DMS153 treated with DMSO at 0.1 percent for 48 hours (cell line): ENCODE measurements around the gene COMT.

Experiments
- DNase-seq: peaks from one replicate; lab custom pipeline; 2025; ENCODE audit not compliant: unreplicated experiment; lab: John Stamatoyannopoulos, UW

The COMT gene

GRCh38 chr22:19968450-19968891 lies 26.9 kb downstream of the COMT start:
- DNase-seq, result no peak

DNA sequence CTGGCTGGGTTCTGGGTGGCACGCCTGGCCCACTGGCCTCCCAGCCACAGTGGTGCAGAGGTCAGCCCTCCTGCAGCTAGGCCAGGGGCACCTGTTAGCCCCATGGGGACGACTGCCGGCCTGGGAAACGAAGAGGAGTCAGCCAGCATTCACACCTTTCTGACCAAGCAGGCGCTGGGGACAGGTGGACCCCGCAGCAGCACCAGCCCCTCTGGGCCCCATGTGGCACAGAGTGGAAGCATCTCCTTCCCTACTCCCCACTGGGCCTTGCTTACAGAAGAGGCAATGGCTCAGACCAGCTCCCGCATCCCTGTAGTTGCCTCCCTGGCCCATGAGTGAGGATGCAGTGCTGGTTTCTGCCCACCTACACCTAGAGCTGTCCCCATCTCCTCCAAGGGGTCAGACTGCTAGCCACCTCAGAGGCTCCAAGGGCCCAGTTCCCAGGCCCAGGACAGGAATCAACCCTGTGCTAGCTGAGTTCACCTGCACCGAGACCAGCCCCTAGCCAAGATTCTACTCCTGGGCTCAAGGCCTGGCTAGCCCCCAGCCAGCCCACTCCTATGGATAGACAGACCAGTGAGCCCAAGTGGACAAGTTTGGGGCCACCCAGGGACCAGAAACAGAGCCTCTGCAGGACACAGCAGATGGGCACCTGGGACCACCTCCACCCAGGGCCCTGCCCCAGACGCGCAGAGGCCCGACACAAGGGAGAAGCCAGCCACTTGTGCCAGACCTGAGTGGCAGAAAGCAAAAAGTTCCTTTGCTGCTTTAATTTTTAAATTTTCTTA lies 27.8 kb downstream of the COMT start:
- no peak for DNase-seq

DNA sequence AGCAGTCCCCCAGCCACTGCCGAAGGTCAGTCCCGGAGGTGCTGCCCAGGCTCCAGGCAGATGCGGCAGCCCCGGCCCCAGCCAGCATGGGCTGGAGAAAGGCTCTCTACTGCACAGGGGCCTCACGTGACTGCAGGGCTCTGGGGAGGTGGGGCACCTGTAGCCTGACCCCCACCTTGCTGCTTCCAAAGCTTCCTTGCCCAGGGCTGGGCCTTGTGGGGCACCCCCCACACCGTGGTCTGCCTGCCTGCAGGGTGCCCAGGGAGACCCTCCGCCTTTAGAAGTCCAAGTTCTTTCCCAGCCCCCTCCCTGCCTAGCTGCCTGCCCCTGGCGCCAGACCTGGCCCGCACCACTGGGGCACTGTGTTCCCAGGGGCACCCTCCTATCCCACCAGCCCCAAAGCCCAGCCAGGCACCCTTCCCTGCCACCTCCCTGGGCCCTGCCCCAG lies 28.5 kb downstream of the COMT start:
- no peak for DNase-seq

DNA sequence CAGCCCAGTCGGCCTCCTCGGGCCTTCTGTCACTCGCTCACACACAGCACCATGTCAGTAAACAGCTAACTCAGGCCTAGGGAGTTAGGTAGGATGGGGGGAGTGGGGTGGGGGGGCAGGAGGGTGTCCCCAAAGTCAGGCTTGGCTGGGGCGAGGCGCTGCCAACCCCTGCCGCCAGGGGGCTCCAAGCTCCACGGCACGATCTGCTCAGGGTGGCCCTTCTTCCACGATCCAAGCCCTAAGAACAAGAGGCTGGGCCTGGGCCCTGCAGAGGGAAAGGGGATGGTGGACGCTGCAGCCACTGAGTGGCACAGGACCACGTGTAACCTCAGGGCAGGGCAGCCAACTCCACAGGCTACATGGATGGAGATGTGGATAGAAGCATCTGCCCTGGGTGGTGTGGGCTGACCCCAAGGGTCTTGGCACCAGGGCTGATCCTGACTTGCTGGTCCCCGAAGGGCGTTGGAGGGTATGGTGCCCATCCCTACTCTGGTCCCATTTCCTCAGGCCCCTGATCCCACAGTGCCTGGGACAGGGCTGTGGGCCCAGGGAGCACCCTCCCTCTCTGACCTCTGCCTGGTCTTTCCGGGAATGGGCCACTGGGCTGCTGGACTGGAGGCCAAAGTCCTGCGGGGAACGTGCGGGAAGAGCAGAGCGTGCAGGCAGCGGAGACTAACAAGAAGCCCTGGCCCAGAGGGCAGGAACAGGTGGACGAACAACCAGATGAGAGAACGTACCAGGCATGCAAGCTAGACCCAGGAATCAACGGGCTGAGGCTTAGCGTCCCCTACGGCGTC lies 29.1 kb downstream of the COMT start:
- peak; percentile 11 for DNase-seq

GRCh38 chr22:19971276-19972124 lies 29.9 kb downstream of the COMT start:
- no peak for DNase-seq

GRCh38 chr22:19972251-19972650 lies 30.7 kb downstream of the COMT start:
- DNase-seq, result no peak

DNA sequence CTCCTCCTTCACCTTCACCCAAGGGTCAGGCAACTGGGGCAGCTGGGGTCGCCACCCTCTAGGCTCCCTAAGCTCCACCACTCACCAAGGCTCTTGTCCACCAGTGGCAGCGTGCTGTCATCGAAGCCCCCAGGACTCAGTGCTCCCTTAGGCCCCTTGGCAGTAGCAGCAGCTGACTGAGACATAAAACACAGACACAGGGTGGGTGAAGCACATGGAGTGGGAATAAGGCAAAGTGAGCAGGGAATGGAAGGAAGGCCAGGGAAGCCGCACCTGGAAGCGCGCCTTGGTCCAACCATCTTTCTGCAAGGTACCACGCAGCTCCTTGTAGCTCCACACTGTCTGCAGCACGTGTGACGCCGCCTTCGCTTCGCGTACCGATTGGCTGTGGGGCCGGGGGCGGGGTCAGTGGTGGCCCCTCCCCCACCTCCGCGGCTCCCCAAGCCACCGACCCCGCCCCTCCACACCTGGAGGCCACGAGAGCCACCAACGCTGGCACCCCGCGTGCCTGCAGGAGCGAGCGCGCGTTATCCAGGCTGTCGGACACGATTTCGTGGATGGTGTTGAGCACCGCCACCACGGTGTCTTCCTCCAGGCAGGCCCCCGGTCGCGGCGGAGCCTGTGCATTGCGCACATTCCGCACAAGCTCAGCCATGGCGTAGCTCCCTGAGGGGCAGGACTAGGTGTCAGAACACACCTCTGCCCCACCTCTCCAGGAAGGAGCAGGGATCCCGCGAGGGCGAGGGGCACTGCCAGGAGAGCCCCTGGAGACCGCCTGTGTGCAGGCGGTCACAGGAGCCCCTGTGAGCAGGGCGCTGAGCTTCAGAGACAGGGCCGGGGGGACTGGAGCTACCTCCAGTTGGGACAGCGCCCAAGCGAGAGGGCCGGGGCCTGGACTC lies 31.3 kb downstream of the COMT start:
- DNase-seq, result no peak

DNA sequence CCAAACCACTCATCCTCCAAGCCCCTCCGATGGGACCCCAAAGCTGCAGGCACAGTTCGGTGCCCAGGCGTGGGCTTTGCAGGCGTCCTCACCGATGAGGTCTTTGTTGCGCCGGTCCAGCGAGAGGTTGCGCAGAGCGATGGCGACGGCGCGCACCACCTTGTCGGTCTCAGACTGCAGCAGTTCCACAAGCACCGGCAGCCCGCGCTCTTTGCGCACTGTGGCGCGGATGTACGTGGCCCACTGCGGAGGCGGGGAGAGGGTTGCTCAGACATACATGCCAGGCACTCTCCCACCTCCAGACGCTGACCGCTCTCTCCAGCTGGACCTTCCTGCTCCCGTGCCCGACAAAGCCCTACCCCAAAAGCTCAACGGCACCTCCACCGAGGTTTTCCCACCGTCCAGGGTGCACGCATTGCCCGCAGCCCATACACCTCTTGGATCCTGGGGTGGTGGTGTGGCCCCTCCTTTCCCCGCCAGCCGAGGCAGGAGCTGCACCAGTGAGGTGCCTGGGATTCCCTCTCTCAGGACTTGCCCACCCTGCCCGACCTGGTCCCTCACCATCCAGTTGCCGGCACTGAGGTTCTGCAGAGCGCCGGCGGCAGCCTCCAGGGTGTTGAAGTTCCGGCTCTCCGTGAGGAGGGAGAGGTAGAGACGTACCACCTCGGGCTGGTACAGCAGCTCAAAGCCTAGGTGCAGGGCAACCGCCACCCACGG lies 32.1 kb downstream of the COMT start:
- no peak for DNase-seq

DNA sequence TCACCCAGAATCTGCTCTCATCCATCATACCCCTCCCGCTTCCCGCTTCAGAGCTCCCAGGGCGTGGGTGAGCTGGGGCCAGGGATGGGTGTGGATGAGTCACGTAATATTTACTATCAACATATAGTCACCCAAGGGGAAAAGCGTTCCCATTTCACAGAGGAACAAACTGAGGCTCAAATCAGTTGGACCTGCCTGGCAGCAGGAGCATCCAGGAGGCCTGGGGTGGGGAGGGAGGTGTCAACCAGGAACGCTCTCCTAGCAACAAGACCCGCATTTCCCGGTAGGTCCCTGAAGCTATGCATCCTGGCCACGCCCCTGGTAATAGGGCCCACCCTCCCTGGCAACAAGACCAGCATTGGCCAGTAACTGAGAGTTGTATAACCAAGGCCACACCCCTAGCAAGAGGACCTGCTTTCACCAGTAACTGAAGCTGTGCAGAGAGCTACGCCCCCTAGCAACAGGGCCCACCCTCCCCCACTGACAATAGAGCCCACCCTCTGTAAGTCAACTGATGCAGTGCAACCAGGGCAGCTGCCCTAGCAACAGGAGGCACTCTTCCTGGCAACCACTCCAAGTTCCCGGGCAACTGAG lies 32.8 kb downstream of the COMT start:
- peak; percentile 43 for DNase-seq

DNA sequence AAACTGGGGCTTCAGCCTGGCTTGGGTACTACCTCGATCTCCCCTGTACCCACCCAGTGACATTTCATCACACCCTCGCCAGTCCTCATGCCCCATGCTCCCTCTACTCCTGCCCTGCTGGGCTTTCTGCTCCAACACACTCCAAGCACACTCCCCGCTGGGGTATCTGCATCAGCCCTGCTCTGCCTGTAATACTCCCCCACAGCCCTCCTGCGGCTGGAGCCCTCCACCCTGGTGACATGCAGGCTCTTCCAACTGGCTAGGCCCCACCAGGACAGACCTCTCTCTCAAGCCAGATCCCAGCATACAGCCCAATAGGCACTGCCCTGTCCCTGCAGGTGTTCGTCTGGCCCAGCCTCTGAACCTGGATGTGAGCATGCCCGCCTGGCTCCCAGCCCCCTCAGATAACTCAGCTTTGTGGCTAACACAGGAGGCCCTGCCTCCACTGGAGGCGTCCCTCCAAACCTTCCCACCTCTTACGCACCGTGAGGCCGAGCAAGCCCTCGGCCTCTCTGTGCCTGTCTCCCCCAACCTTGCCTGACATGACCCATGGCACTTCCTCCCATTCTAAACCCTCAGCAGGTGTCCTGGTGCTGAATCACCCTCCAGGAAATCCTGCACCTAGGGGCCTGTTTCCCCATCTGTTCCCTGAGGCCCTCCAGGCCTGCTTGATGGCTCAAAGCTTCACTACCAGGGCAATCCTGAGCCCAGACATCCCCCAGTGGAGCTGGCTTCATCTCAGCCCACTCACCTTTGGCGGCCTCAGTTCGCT lies 33.5 kb downstream of the COMT start:
- DNase-seq, result no peak

DNA sequence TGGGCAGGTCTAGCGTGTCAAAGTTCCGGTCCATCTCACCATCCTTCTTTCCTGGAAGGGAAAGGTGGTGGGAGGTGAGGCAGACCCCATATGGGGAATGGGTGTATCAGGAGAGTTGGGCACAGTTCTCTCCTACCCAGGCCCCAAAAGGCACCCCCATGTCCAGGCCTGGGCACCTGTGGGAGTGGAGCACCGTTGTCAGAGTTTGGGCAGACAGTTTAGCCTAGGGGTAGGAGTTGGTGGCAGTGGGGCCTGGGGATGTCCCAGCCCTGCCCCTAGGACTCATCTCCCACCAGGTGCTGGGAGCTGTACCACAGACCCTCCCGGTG lies 34.1 kb downstream of the COMT start:
- no peak for DNase-seq

- DNase-seq, result no peak
These were observed 35.1 kb downstream of the COMT start for GRCh38 chr22:19976671-19977070.

- no peak for DNase-seq
These were observed 36.0 kb downstream of the COMT start for GRCh38 chr22:19977296-19978243.

DNA sequence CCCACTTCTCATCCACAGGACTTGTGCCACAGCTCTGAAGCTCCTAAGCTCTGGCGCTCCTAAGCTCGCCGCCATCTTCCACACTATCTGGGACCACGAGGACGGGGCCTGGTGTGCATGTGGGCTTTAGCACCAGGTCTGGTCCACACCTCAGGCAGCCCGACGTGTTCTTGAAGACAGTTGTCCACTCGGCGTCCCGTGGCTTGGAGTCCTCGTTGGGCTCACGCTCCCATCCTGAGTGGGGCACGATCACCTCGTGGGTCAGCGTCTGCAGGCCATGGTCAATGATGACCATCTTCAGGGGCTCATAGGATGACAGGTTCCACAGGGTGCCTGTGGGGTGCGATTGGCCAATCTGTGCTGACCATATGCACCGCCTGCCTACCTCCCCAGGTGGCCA lies 37.2 kb downstream of the COMT start:
- no peak for DNase-seq

DNA sequence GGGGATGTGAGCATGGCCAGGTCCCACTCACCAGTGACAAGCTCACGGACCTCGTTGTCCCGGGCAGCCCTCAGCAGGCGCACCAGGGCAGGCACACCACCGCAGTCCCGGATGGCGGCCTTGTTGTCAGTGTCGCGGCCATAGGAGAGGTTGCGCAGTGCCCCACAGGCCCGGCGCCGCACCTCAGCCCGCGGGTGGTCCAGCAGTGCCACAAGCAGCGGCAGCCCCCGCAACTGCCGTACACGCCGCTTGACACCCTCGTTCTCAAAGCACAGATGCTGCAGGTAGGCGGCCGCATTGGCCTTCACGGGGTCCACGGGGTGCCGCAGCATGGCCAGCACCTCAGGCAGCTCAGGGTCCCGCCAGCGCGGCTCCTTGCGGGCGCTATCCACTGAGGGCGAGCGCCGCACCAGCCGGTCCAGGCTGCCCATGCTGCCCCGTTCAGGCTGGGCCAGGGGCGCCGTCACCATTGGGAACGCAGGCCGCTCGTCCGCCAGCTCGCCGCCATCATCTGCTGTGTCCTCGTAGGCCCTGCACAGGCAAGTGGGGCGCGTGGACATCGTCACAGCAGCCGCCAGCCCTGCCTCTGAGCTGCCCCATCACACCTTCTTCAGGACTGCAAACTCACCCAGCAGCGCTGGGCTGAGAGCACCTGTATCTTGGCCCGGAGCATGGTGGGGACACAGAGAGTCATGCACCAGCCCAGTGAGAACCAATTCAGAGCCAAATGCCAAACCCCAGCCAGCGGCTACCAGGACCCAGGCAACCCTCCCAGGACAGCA lies 38.3 kb downstream of the COMT start:
- no peak for DNase-seq

DNA sequence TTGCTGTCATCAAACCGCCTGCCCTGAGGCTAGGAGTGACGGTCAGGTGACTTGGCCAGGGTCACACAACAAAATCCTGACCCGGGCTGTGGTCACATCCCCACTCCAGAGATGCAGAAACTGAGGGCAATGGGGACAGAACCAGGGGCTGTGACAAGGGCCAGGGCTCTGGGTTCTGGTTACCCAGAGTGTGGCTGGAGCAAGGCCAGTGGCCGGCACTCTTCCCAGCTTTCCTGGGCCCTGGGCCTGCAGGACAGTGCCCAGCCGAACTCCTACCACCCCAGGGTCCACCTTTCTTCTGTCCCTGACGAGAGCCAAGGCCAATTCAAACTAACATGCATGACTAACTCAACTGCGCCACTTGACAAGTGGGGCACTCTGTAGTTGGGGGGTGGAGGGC lies 39.2 kb downstream of the COMT start:
- DNase-seq, result no peak
